NCI-H187 treated with DMSO at 0.1 percent for 48 hours (cell line): ENCODE results near the gene MARS2.
"Not testable (repeated sequence)": the region's sequence is repeated elsewhere in the genome, so short reads cannot be mapped to it uniquely, and the experiment has no call there.

Experiments
- DNase-seq: peaks from one replicate; lab custom pipeline; 2025; lab: John Stamatoyannopoulos, UW

MARS2 gene

GRCh38 chr2:197705121-197705911 lies at the start of gene MARS2:
Gene MARS2, plus strand, starts transcription at chr2:197705369. Its CDS starts 37 bp downstream, at chr2:197705406.
- no peak for DNase-seq

GRCh38 chr2:197657562-197657961 lies 47.6 kb upstream of the MARS2 start:
- DNase-seq = no peak

GRCh38 chr2:197661626-197662025 lies 43.5 kb upstream of the MARS2 start:
- no peak for DNase-seq

- DNase-seq = no peak
These were observed 38.9 kb upstream of the MARS2 start for GRCh38 chr2:197666277-197666676.

GRCh38 chr2:197668296-197668695 lies 36.9 kb upstream of the MARS2 start:
- no peak for DNase-seq

- DNase-seq = no peak
These were observed 36.1 kb upstream of the MARS2 start for GRCh38 chr2:197669077-197669476.

- DNase-seq = no peak
These were observed 32.7 kb upstream of the MARS2 start for GRCh38 chr2:197672371-197672893.

GRCh38 chr2:197673106-197673505 lies 32.1 kb upstream of the MARS2 start:
- DNase-seq = no peak

- DNase-seq = no peak
These were observed 31.6 kb upstream of the MARS2 start for GRCh38 chr2:197673606-197674005.

GRCh38 chr2:197674060-197674459 lies 31.1 kb upstream of the MARS2 start:
- no peak for DNase-seq

- DNase-seq = no peak
These were observed 30.6 kb upstream of the MARS2 start for GRCh38 chr2:197674591-197674990.

GRCh38 chr2:197675246-197675645 lies 29.9 kb upstream of the MARS2 start, which contains the start of gene RFTN2:
Gene RFTN2, minus strand, starts transcription at chr2:197675587. Its CDS starts 129 bp downstream, at chr2:197675458.
- no peak for DNase-seq

GRCh38 chr2:197675711-197676188 lies 29.4 kb upstream of the MARS2 start:
- DNase-seq = no peak

- DNase-seq = no peak
These were observed 28.1 kb upstream of the MARS2 start for GRCh38 chr2:197677056-197677455.

GRCh38 chr2:197677483-197677882 lies 27.7 kb upstream of the MARS2 start:
- DNase-seq = no peak

- DNase-seq = not testable (repeated sequence)
These were observed 10.0 kb upstream of the MARS2 start for GRCh38 chr2:197695206-197695605.

- not testable (repeated sequence) for DNase-seq
These were observed 9.2 kb upstream of the MARS2 start for GRCh38 chr2:197695971-197696370.

GRCh38 chr2:197696571-197696970 lies 8.6 kb upstream of the MARS2 start:
- DNase-seq = not testable (repeated sequence)

GRCh38 chr2:197699724-197700123 lies 5.4 kb upstream of the MARS2 start:
- DNase-seq = not testable (repeated sequence)

- no peak for DNase-seq
These were observed 4.2 kb upstream of the MARS2 start for GRCh38 chr2:197700960-197701359.

- DNase-seq = no peak
These were observed 592 bp upstream of the MARS2 start for GRCh38 chr2:197704434-197705120.

GRCh38 chr2:197705912-197706838 lies 1.0 kb downstream of the MARS2 start:
- no peak for DNase-seq
